GM13977 (cell line): ENCODE results near the gene NCBP3.

Experiments
- DNase-seq: peaks from one replicate; pipeline ENCODE4 v3.0.0; 2012; ENCODE audit warnings: low spot score
- CTCF ChIP-seq: IDR thresholded peaks from 2 replicates; pipeline ENCODE4 v1.5.1; 2012; ENCODE audit warnings: mild to moderate bottlenecking, control low read depth; ENCODE audit not compliant: insufficient read depth; ENCODE audit errors: extremely low read depth, missing control alignments
- in situ Hi-C: fragments of 300-500 bp; cut with MboI; formaldehyde crosslinking; loops from one replicate; pipeline ENCODE4 v1.12.0; 2022; ENCODE audit warnings: low sequenced_read_pairs, low pct_unique_long_range_greater_than_20kb, mixed read lengths, inconsistent platforms; ENCODE audit not compliant: unreplicated experiment

Gene NCBP3

GRCh38 chr17:3880983-3881382, 34.9 kb upstream of the NCBP3 start:
- in situ Hi-C loops = no loop called here

DNA sequence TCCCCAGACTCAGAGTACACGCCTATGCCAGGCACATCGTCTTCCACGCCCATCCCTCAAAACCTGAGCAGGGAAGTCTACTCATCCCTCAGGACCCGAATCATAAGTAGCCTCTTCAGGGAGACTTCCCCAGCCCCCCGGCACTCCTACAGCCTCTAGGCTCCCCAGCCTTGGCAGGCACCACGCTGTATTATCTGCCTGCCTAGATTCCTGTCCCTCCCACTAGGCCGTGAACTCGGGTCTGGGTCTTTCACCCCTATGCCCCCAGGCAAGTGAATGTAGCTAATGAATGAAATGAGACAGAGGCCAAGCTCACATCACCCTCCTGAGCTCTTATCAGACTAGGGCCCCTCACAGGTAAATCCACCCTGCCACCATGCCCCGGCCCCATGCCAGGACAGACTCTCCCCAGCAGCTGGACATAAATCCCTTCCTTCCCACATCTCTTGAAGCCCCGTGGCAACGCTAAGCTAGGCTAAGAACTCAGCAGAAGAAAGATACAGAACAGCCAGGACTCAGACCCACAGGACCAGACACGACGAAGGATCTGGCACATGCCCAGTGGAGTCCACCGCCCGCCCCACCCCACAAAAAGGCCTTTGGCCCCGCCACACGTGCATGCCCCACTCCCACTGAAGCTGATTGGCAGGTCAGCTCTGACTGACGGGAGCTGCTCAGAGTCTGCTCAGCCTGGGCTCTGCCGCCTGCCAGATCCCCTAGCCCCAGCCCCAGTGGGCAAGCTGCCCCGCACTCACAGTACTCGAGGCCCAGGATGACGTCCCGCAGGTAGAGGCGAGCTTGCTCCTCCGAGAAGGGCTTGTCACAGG, 33.8 kb upstream of the NCBP3 start:
- in situ Hi-C loops = no loop called here
- no peak for DNase-seq
- no peak for TF ChIP-seq CTCF

More at GRCh38 chr17:3880983-3881382, 34.9 kb upstream of the NCBP3 start:
- no peak for DNase-seq
- TF ChIP-seq CTCF = no peak

GRCh38 chr17:3879186-3879585, 33.1 kb upstream of the NCBP3 start:
- in situ Hi-C loops = no loop called here
- no peak for TF ChIP-seq CTCF
- DNase-seq = no peak

GRCh38 chr17:3877220-3877619, 31.2 kb upstream of the NCBP3 start:
- no peak for TF ChIP-seq CTCF
- no peak for DNase-seq
- in situ Hi-C loops = no loop called here

GRCh38 chr17:3875317-3875716, 29.3 kb upstream of the NCBP3 start:
- in situ Hi-C loops = no loop called here
- TF ChIP-seq CTCF = no peak
- no peak for DNase-seq

- DNase-seq = no peak
- no peak for TF ChIP-seq CTCF
- in situ Hi-C loops = no loop called here
These were observed 27.8 kb upstream of the NCBP3 start for GRCh38 chr17:3873862-3874261.

GRCh38 chr17:3870871-3871306, 24.8 kb upstream of the NCBP3 start:
- in situ Hi-C loops = no loop called here
- no peak for TF ChIP-seq CTCF

More at GRCh38 chr17:3870871-3871306, 24.8 kb upstream of the NCBP3 start:
- DNase-seq = peak; percentile 70
